ENCODE measurements around the gene UNC119B.
"Not testable (repeated sequence)": the region's sequence is repeated elsewhere in the genome, so short reads cannot be mapped to it uniquely, and the experiment has no call there.

Gene UNC119B

DNA sequence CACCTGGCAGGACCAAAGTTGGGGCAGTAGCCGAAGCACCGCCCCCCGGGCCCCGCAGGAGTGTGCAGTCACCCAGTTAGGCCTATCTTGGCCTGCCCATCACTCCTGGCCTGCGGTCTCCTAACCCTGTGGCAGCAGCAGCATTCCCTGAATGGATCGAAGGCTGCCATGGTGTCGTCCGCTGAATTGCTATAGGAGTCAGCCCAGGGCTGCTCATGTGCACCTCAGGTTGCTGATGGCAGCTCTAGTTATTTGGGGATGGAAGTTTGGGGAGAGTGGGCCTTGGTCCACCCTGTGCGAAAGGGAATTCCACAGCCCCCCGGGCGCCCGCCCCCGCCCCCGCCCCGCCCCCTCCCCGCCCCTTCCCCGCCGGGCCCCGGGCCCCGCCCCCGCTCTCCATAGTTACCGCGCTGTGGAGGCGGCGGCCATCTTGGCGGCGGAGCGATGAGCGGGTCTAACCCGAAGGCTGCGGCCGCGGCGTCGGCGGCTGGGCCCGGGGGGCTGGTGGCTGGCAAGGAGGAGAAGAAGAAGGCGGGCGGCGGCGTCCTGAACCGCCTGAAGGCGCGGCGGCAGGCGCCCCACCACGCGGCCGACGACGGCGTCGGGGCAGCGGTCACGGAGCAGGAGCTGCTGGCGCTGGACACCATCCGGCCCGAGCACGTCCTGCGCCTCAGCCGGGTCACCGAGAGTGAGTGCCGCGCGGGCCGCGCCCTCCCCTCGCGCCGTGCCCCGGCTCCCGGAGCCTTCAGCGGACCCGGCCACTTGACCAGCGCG, at the start of gene UNC119B:
TSS of gene UNC119B (plus strand) at position 428 of the 774 bp plus-strand sequence. CDS start at position 445, 17 bp downstream.
- DNase-seq = peak; percentile 86

DNA sequence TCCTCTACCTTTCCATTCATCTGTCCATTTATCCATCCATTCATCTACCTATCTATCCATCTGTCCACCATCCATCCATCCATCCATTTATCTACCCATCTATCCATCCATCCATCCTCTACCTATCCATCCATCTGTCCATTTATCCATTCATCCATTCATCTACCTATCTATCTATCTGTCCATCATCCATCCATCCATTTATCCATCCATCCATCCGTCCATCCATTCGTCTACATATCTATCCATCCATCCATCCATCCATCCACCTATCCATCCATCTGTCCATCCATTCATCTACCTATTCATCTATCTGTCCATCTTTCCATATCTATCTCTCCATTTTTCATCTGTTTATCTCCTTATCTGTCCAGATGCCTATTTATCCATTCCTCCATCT, 48.8 kb upstream of the UNC119B start:
- DNase-seq = no peak

DNA sequence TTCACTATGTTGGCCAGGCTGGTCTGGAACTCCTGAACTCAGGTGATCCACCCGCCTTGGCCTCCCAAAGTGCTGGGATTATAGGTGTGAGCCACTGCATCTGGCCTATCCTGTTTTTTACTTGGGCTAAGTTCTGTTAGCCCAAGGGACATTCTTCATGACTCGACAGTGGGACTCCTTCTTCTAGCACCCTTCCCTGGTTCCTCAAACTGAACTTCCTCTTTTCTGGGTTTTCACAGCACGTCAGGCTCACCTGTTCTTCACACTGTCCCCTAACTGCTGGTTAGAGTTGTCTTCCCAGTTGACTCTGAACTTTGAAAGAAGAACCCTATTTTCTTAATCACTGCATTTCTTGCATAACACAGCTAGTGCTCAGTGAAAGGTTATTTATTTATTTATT, 47.4 kb upstream of the UNC119B start:
- no peak for DNase-seq

DNA sequence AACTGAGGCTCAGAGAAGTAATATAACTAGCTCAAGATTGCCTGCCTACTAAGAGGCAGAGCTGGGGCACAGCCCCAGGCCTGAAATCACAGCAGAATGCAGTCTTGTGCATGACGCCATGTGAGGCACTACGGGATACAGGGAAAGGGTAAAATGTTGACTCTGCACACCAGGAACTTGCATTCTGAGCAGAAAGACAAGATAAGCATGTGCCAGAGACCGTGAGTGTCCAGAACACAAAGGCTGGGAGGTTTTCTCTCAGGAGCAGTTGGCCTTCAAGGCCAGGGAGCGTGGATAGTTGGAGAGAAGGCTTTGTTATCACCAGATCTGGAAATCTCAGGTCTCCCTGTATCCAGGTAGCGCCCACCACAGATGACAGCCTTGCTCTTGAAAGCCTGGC, 46.5 kb upstream of the UNC119B start:
- no peak for DNase-seq

DNA sequence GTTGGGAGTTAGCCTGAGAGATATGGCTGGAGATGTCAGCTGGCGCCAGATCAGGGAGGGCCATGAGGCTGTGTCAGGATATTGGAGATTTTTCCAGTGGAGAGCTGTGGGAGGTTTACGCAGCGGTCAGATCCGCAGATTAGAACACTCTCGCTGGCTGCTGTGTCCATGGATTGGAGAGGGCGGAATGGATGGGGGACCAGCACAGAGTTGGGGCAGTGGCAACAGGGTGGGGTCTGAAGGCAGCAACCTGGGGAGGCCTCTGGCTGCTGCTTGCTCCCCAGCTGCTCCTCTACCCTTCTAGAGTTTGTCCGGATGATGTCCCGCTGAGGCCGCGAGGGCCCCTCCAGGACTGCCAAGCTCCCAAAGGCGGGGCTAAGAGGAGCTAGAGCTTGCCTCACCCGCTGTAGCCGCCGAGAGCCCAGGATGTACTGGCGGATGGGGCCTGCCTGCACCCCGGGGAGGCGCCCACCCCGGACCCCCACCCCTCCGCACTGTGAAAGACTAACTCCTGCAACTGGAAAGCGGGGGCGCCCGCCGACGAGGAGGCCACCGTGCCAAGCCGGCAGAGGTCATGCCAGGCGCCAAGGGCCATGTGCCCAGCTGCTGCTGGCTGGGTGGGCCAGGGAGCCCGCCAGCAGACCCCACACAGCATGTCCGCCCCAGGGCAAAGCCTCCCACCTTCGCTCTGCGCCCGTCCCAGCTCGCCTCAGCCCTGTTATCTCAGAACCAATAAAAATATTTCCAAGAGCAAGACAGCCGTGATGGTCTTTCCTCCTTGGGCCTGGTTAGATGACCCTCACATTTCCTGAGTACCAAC, 43.5 kb upstream of the UNC119B start:
- no peak for DNase-seq

DNA sequence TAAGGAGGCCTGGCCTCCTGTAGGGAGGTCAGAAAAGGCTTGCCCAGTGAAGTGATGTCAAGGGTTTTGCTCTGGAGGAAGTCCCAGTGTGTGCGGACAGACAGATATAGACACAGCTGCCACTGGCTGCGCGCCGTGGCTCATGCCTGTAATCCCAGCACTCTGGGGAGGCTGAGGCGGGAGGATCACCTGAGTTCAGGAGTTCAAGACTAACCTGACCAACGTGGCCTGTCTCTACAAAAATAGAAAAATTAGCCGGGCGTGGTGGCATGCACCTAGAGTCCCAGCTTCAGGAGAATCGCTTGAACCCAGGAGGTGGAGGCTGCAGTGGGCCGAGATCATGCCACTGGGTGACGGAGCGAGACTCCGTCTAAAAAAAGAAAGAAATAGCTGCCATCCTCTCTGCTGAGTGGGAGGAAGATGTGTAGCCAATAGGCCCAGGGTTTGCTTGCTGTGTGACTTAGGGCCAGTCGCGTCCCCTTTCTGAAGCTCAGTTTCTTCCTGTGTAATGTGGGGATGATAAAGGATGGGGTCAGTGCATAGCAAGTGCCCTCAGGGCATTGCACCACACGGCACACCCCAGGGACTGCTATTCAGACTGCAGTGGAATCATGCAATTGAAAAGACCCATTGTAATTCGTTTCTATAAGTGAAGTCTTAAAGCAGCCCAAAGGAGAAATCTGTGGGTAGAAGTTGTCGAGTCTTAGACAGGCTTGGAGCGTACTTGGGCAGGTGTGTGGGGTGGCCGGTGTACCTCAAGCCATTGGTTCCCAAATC, 42.0 kb upstream of the UNC119B start:
- DNase-seq = no peak

DNA sequence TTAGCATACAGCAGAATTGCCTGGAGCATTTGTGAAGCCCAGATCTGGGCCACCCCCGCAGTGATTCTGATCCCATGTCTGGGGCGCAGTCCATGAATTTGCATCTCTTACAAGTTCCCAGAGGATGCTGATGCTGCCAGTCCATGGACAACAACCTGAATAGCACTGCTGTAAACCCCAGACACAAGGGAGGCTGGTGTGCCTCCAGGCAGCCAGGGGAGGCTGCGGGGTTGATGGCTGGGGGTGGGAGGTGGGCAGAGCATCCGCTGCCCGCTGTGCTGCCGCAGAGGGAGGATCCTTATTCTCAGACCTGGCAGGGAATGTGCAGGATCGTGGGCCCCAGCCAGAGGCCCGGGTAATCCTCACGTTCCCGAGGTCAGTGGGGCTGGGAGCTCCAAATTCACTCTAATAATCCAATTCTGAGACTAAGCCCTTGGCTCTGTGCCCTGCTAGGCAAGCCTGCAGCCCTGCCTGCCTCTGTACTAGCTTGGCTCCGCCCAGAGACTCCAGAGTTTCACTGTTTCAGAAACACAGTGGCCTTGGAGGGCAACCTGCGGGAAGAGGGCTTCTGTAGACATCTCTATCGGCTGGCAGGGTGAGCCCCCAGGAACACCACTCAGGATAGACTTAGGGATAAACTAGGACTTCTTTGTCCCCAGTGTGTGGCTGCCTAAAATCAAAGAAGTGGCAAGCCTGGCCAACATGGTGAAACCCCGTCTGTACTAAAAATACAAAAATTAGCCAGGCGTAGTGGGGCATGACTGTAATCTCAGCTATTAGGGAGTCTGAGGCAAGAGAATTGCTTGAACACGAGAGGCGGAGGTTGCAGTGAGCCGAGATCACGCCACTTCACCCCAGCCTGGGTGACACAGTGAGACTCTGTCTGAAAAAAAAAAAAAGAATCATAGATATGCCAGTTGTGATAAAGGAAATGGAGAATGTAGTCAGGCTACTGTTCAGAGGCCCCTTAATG, 41.1 kb upstream of the UNC119B start:
- no peak for DNase-seq

DNA sequence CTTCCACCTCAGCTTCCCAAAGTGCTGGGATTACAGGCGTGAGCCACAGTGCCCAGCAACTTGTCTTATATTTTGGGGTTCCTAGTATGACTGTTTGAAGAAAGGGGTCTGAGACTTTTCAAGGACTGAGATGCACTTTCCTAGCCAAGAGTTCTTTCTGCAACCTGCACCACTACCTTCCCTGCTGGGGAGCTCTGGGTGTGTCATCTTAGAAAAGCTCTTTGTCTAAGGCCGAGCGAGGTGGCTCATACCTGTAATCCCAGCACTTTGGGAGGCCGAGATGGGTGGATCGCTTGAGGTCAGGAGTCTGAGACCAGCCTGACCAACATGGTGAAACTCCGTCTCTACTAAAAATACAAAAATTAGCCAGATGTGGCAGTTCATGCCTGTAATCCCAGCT, 40.0 kb upstream of the UNC119B start:
- not testable (repeated sequence) for DNase-seq

DNA sequence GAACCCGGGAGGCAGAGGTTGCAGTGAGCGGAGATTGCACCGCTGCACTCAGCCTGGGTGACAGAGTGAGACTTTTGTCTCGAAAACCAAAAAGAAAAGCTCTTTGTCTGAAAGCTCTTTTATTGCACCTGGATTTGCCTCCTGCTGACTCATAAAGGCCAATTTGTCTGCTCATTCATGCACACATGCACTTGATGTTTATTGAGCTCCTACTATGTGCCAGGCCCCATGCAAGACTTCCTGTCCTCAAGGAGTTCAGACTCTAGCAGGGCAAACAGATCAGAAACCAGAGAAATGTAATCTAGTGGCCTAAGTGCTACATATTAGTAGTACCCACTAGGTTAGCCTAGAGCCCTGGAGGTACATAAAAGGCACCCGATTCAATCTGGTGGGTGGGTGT, 39.6 kb upstream of the UNC119B start:
- no peak for DNase-seq

DNA sequence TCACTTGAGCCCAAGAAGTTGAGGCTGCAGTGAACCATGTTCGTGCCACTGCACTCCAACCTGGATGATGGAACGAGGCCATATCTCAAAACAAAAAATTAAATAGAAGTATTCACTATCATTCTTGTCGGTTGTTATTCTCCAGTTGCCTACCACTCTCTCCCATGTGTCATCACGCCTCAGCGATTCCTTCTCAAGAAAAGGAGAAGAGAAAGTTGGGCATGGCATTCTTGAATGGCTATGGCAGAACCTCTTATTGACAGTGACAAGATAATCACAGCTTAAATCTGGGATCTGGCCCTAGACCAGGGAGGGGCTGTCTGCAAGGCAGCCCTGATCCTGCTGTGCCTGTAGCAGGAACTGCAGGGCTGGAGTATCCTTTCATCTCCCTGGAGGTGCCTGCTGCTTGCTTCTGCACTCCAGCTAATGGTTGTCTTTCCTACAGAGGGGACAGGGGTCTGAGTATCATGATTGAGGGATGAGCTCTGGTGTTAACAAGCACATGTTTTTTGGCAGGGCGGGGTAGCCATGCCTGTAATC, 36.1 kb upstream of the UNC119B start:
- DNase-seq = no peak

DNA sequence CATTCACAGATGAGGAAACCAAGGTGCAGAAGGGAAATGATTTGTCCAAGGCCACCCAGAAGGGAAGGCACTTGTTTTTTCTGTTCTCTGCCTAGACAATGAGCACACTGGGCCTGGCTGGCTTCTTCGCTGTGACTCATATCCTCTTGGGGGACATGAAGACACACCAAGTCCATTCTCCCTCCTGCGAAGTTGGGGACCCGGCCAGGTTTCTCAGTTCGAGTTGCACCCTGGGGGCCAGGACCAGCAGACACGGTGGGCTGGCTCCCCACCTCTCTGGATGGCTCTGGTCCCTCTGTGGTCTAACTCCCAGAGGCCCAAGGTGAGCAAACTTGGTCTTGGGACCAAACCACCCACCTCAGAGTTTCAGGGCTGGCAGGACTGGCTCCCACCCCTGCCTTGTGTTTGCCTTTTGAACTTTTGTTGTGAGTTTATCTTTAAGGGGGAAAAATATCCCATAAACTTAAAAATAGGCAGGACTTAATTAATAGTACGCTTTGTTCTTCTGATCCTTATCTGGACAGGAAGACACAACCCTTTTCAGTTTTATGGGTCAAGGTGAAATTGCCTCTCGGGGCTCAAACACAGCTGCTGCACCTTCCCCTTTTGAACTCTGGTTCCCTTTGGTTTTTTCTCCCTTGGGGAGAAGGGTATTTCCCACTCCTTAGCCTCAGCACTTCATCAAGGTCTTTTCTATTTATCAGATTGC, 32.3 kb upstream of the UNC119B start:
- DNase-seq = no peak

DNA sequence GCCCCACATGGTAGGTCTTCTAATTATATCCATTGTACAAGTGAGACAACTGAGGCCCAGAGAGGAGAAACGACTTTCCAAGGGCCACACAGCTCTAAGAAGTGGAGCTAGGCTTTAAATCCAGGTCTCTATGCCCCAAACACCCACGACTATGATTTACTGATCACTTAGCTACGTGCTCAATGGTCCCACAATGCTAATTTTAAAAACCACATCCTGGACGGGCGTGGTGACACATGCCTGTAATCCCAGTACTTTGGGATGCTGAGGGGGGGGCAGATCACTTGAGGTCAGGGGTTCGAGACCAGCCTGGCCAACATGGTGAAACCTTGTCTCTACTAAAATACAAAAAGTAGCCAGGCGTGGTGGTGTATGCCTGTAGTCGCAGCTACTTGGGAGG, 31.7 kb upstream of the UNC119B start:
- no peak for DNase-seq

DNA sequence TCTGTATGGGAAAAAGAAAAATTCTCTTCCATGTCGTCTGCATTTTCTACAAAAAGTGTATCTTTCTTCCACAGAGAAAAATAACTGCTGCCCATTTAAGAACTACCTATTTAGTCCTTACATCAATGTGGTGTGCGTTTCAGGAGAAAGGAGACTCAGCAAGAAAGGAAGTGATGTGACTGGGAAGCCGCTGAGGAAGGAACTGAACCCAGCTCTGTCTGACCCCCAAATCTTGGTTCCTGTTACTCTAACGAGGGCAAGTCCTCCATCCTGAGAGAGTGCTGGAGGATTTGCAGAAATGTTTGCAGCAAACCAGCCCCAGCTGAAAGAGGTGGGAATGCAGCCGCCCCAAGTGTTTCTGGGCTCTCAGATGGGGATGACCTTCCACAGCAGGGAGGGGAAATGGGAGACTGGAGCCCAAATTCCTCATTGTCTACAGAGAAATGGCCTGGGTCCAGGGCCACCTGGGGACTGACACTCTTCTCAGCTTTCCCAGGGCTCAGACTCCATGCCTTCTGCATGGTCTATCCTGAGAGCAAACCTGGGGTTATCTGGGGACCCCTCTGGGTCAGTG, 30.0 kb upstream of the UNC119B start:
- no peak for DNase-seq

DNA sequence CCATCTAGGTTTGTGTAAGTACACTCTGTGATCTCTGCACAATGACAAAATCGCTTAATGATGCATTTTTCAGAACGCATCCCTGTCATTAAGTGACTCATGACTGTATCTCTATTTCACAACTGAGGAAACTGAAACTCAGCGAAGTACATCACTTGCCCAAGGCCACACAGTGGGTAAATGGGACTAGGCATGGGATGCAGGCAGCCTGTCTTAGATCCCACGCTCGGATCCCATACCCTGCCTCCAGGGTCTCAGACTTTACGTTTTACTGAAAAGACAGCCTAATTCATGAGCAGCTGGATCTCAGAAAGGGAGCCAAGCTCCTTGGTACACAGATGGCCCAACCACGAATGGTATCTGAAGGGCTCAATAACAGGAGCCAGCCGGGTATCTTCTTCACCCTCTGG, 25.7 kb upstream of the UNC119B start:
- DNase-seq = no peak

DNA sequence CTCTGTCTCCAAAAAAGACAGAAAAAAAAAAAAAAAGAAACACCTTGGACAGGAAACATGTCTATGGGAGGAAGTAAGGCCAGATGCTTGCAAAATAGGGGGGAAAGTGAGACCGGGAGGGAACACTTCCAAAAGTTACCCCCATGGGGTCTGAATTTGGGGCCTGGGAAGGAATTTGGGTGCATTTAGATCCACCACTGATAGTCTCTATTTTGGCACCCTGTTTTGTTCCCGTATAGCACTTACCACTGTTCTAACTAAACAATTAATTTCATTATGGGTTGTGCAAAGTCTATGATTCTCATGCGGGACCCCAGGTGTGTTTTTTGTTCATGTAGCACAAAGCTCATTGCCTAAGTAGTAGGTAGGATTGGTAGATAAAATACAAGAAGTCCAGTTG, 24.7 kb upstream of the UNC119B start:
- no peak for DNase-seq

DNA sequence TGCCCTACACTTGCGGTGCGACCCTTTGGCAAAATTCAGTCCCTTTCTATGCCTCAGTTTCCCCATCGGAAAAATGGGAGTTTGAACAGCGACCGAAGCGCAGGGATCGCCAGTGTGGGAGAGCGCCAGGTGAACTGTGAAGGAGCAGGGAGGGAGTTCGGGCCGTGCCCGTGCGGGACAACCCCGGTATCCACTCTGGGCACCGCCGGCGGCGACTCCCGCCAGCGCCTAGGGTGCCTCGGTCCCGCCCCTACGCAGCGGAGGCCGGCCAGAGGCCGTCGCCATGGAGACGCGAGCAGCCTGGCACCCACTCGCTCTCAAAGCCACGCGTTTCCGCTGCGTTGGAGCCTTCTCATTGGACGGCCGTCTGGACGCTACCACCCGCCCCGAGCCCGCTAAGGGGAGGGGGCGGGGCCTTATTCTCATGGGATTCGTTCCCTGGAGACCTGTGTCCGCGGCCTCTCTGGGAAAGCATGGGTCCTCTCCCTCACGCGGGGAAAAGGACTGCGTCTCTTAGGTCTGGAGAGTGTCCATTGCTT, 24.0 kb upstream of the UNC119B start:
- peak; percentile 95 for DNase-seq

DNA sequence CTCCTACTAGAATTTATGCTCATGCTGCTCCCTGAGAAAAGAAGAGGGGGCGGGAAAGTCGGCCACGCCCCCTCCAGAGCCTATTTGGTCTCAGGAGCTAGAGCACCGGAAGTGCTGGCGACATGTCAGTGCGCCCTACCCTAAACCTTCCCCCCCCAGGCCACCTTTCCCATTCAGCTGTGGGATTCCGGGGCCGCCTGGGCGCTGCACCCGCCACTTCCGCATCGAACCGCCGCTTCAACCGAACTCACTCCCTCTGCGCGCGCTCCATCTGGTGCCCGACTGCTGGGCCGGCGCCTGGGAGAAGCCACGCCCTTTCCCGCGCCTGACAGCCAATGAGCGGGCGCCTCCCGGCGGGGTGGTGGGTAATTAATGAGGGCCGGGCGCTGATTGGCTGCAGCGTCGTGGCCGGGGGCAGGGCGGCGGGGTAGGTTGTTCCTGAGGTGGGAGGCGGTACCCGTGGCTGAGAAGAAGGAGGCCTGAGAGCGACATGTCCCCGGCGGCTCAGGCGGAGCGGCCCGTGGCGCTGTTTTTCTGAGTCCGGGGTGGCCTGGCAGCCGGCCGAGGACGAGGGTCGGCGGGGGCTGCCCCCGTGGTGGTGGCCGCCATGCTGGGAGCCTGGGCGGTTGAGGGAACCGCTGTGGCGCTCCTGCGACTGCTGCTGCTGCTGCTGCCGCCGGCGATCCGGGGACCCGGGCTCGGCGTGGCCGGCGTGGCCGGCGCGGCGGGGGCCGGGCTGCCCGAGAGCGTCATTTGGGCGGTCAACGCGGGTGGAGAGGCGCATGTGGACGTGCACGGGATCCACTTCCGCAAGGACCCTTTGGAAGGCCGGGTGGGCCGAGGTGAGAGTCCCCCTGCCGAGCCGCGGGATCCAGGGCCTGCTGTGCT, 23.3 kb upstream of the UNC119B start, which contains the start of gene MLEC:
TSS of gene MLEC (plus strand) at position 460 of the 888 bp plus-strand sequence. CDS start at position 608, 148 bp downstream.
- DNase-seq = peak; percentile 99

DNA sequence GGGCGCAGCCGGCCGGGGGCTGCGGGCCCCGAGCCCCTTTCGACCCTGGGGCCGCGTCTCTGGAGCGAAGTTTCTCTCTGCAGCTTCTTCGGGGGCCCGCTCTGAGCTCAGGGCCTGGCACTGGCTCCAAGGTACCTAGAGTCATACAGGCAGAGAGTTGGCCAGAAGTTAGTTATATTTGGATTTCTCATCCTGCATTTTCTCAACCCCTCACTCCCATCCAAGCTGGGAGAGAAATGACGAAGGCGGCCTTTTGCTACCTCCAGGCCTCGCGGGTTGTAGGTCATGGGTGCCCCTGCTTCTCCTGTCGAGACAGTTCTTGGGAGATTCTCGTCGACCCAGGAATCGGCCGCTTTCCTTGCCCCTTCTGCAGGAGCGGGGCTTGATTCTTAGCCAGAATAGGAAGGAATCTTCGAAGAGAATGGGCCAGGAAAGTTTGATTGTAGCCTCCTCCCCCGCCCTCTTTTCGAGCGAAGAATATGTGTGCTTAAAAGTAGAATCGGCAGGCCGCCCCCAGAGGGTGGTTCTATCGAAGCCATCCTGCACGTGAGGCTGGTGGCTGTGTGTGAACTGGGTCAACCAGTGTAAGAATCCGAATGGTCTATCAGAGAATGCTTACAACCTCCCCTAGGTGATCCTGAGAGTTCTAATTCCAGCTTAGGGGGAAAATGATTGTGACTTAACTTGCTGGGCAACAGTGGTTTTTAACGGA, 22.5 kb upstream of the UNC119B start:
- no peak for DNase-seq

All from left hindlimb (tissue), 1 donor.